RWPE1 (cell line): Measurements from ENCODE around the gene MTX2.
"Not testable (repeated sequence)": the region's sequence is repeated elsewhere in the genome, so short reads cannot be mapped to it uniquely, and the experiment has no call there.

ENCODE experiments used
- CTCF ChIA-PET: fragments of 350-600 bp; sonication (Branson Sonifier 250); formaldehyde crosslinking; extraction: SDS; loops from one replicate; lab custom pipeline; 2021; lab: Yijun Ruan, JAX
- POLR2A ChIA-PET: fragments of 400-600 bp; formaldehyde crosslinking; extraction: SDS; loops from one replicate; lab custom pipeline; 2020; ENCODE audit warnings: antibody characterized with exemption; ENCODE audit not compliant: low non-redundant PET; lab: Yijun Ruan, JAX
- DNase-seq: peaks from one replicate; pipeline ENCODE4 v3.0.0; 2012; ENCODE audit warnings: low spot score
- H3K27ac ChIP-seq: fragments of 450-650 bp; 2 replicates; pipeline ENCODE4 v1.5.1; 2017
- TF ChIP-seq, protein P1 (sequence below): fragments of 450-650 bp; conservative IDR thresholded peaks from 2 replicates; pipeline ENCODE4 v1.5.1; 2017; ENCODE audit warnings: low read depth, mild to moderate bottlenecking

MTX2 gene

DNA sequence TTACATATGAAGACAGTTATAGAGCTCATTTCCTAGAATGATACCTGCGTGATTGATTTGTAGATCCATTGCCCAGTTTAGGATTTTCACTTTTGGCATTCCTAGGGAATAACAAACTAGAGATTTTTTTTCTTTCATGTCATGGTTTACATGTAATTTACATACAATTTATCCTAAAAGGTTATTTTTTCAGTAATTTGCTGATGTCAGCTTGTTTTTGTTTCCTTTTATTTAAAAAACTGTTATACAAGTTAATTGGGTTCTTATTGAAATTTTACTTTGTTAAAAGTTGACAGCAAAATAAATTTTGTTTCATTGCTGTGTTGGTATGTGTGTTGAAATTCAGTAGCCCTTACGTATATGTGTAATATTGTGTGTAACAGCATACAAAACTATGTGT is 23.4 kb downstream of the MTX2 start:
- ChIA-PET POLR2A (no interaction called here), CTCF (interaction anchor here (0.6 to 0.7 kb wide), 2 partner anchors 16 to 356 kb away, joined by 3 to 6 read pairs; no protein-coding TSS in a partner anchor)
- DNase-seq = no peak
- TF ChIP-seq, protein P1, sequence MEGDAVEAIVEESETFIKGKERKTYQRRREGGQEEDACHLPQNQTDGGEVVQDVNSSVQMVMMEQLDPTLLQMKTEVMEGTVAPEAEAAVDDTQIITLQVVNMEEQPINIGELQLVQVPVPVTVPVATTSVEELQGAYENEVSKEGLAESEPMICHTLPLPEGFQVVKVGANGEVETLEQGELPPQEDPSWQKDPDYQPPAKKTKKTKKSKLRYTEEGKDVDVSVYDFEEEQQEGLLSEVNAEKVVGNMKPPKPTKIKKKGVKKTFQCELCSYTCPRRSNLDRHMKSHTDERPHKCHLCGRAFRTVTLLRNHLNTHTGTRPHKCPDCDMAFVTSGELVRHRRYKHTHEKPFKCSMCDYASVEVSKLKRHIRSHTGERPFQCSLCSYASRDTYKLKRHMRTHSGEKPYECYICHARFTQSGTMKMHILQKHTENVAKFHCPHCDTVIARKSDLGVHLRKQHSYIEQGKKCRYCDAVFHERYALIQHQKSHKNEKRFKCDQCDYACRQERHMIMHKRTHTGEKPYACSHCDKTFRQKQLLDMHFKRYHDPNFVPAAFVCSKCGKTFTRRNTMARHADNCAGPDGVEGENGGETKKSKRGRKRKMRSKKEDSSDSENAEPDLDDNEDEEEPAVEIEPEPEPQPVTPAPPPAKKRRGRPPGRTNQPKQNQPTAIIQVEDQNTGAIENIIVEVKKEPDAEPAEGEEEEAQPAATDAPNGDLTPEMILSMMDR = no peak
- H3K27ac ChIP-seq = no peak overlapping the region

DNA sequence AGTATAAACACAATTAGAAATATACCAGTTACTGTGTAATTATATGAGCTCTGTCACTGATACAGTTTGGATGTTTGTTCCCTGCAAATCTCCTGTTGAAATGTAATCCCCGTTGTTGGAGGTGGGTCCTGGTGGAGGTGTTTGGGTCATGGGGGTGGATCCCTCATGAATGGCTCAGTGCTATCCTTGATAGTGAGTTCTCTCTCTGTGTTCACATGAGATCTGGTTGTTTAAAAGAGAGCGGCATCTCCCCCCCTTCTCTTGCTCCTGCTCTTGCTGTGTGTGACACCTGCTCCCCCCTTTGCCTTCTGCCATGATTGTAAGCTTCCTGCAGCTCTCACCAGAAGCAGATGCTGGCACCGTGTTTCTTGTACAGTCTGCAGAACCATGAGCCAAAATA is 24.1 kb downstream of the MTX2 start:
- no peak overlapping the region for H3K27ac ChIP-seq
- POLR2A ChIA-PET = no interaction called here
- DNase-seq = no peak
- TF ChIP-seq, protein P1 = no peak
- CTCF ChIA-PET = interaction anchor here (0.7 to 1.5 kb wide), 2 partner anchors 24 to 162 kb away, joined by 3 read pairs; partner anchors contain the start of gene MTX2

DNA sequence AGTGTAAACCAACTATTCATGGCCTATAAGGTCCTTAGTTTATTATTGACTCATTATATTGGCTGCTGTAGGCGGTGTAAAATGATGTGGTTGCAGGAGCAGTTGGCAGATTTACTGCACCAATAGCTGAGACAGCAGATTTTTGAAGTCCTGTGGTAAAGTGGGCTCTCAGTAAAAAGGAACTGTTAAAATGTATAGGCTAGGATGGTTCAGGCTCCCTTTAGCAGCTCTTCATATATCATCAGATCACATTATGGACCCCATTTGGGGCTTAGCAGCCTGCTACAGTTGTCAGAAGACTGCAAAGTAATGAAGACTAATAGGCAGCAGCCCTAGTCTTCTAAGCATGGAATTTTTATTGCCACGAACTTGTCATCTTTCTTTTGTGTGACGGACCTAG is 27.8 kb downstream of the MTX2 start:
- TF ChIP-seq, protein P1 = no peak
- CTCF ChIA-PET = interaction anchor here (0.6 kb wide), 1 partner anchor 77 kb away, joined by 3 read pairs; no protein-coding TSS in a partner anchor
- no peak for DNase-seq
- POLR2A ChIA-PET = no interaction called here
- H3K27ac ChIP-seq = no peak overlapping the region

DNA sequence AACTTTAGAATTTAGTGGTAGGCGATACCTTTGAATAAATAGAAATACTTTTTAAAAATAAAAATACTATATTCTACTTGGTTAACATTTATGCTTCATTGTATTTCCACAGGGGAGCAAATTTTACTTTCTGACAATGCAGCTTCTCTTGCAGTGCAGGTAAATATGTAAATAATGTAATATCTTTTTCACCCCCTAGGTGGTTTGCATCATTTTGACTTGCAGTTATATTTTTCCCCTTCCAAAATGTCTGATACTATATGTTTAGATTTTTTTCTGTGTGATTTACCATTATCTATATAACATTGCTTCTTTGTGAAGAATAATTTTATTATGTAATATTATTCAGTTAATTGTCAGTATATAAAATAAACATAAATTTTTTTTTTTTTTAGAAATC is 28.5 kb downstream of the MTX2 start:
- DNase-seq = no peak
- TF ChIP-seq, protein P1 = no peak; the same call in 1 of the 2 replicates
- ChIA-PET POLR2A (no interaction called here), CTCF (interaction anchor here (0.6 kb wide), 1 partner anchor 78 kb away, joined by 3 read pairs; no protein-coding TSS in a partner anchor)
- H3K27ac ChIP-seq = no peak overlapping the region

DNA sequence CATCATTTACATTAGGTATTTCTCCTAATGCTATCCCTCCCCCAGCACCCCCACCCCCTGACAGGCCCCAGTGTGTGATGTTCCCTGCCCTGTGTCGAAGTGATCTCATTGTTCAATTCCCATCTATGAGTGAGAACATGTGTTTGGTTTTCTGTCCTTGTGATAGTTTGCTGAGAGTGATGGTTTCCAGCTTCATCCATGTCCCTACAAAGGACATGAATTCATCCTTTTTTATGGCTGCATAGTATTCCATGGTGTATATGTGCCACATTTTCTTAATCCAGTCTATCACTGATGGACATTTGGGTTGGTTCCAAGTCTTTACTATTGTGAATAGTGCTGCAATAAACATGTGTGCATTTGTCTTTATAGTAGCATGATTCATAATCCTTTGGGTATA is 36.8 kb downstream of the MTX2 start:
- DNase-seq = not testable (repeated sequence)

DNA sequence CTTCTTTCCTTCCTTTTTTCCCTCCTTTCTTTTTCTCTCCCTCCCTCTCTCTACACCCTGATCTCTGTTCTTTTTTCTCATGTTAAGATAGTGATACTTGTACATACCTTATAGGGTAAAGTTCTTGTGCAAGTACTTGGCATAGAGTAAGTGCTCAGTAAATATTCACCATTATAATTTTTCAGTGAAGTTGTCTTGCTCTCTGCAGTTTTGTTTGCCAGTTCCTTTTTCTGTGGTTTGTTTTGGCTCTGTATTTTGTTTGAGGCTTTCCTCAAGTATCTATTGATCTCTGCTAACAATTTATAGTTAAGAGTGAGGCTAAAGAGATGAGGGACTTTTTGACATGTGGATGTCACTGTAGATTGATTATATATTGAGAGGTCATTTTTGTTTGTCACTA is 48.0 kb downstream of the MTX2 start:
- H3K27ac ChIP-seq = no peak overlapping the region

More for the DNA sequence above, 36.8 kb downstream of the MTX2 start:
- POLR2A ChIA-PET, H3K27ac ChIP-seq, CTCF ChIA-PET: not testable (repeated sequence)

DNA sequence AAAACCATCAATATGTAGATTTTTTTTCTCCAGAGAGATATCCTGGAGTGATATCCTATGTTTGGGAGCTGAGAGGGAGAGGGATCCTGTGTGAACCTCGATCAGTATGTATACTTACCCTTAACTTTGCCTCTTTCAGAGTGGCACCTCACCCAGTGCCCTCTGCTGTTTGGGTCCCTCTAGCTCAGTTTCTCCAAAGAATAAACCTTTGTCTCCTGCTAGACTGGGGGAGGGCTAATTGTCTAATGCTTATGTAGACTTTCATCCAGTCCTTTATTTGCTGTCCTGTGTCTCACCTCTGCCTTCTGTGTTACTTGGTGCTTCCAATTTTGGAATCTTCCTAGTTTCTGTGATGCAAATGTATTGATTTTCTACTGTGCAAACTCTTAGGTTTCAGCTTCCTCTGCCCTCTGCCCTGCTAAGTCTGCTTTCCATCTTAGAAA is 48.4 kb downstream of the MTX2 start:
- POLR2A ChIA-PET = no interaction called here
- CTCF ChIA-PET = no interaction called here
- no peak overlapping the region for H3K27ac ChIP-seq
- TF ChIP-seq, protein P1 = no peak
- no peak for DNase-seq

More for the DNA sequence above, 48.0 kb downstream of the MTX2 start:
- TF ChIP-seq, protein P1 = no peak
- DNase-seq = no peak
- CTCF ChIA-PET = no interaction called here
- POLR2A ChIA-PET = no interaction called here
